Measurements from ENCODE around the gene FKBP2.
A peak's percentile ranks its signal among the peaks of the same experiment; 100 is the strongest.
"Not testable (repeated sequence)": the region's sequence is repeated elsewhere in the genome, so short reads cannot be mapped to it uniquely, and the experiment has no call there.

Gene FKBP2

DNA sequence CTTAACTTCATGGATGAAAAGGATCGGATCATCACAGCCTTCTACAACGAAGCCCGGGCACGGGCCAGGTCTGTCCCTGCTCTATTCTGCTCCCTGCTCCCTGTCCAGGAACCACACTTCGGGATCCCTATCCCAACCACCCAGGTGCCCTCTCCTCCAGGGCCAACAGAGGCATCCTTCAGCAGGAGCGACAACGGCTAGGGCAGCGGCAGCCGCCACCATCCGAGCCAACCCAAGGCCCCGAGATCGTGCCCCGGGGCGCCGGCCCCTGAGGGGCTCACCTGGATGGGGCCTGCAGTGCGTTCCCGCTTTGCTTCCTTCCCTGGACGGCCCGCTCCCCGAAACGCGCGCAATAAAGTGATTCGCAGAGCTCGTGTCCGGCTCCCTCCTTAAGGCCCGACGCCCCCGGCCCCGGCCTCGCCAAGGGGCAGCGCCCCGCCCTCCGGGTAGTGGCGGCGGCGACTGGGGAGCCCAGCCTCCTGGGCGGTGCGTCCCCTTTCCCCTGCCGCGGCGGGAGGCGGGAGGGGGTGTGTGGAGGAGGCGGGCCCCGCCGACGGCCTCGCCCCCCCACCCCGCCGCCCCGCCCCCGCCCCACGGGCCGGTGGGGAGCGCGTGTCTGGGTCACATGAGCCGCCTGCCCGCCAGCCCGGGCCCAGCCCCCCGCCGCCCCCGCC is 6.8 kb upstream of the FKBP2 start, which contains the start of gene VEGFB:
VEGFB (plus strand) TSS at position 672 of the 674 bp plus-strand sequence. CDS start 250 bp downstream, outside the sequence.
- DNase-seq = peak in 35 of 51 donors; percentile 19 to 82 (median 63)

DNA sequence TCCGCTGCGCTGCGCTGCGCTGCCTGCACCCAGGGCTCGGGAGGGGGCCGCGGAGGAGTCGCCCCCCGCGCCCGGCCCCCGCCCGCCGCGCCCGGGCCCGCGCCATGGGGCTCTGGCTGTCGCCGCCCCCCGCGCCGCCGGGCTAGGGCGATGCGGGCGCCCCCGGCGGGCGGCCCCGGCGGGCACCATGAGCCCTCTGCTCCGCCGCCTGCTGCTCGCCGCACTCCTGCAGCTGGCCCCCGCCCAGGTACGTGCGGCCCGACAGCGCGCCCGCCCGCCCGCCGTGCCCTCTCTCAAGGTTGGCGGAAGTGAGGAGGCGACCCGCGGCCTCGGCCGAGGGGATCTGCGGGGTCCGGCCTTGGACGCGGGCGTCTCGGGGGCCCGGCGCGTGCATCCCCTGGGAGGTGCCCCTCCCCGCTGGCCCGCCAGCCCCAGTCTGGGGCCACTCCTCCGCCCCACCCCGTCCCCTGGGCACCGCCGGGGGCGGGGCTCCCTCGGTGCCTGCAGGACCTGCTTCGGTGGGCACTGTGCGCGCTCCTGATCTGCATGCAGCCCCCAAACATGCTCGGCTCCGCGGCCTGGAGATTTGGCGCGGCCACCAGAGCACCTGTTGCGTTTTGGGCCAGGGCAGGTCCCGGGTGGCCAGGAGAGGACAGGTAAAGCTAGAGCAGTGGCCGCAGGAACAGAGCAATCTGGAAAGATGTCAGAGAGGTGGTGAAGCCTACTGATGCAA is 6.1 kb upstream of the FKBP2 start:
- peak in 11 of 51 donors; percentile 24 to 53 (median 33) for DNase-seq

DNA sequence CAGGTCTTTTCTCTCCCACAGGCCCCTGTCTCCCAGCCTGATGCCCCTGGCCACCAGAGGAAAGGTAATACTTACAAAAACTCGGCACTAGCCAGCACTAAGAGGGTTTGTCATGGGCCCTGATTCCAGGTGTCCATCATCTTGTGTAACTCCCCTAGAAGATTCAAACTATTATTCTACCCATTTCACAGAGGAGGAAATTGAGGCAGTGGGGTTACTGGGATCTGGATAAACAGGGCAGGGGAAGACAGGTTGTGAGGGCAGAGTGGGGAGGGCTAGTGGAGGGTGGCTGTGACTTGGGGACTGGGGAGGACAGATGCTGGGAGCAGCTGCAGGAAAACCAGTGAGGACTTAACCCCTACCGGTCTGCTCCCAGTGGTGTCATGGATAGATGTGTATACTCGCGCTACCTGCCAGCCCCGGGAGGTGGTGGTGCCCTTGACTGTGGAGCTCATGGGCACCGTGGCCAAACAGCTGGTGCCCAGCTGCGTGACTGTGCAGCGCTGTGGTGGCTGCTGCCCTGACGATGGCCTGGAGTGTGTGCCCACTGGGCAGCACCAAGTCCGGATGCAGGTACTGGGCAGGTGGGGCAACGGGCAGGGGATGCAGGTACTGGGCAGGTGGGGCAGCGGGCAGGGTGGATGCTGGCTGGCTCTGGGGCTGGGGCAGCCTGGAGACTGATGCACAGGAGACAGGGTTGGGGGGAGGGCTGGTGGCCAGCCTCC is 5.3 kb upstream of the FKBP2 start:
- DNase-seq = no peak

DNA sequence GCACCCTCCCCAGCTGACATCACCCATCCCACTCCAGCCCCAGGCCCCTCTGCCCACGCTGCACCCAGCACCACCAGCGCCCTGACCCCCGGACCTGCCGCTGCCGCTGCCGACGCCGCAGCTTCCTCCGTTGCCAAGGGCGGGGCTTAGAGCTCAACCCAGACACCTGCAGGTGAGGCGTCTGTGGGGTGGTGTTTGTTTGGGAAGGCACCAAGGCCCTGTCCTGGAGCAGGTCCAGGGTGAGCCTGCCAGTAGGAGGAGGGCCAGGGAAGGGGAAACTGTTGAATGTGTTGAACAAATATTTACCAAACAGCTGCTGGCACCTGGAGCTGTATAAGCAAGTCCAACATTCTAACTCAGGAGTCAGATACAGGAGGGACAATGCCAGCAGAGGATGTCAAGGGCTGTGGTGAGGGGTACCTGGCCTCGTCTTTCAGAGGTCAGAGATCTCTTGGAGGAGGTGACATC is 3.4 kb upstream of the FKBP2 start:
- no peak for DNase-seq

DNA sequence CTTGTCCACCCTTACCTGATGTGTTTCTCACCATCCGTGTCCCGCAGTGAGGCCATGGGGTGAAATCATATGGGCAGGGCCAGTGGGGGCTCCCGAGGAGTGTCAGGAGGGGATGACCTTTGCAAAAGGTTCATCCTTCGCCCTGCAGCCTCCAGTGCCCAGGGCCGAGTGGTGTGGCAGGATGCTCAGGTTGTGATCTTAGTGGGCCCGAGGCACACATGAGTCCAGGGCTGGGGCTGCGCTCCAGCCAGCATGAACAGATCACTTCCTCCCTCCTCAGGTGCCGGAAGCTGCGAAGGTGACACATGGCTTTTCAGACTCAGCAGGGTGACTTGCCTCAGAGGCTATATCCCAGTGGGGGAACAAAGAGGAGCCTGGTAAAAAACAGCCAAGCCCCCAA is 2.8 kb upstream of the FKBP2 start:
- DNase-seq = no peak

DNA sequence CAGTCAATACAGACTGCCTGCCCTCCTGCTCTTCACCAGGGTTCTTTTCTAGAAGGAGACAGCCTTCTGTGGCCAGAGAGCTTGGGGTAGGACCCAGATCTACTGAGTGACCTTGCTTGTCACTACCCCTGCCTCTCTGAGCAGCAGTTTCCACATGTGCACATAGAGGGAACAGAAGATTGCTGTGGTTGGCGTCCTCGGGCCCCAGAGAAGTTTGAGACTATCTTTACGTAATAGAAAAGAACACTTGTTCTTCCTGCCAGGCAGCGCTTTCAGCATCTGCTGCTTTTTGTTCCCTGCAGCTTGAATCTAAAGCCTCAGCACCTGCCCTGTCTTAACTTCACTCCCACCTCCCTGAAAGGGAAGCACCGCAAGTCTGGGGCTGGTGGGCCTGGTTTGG is 1.9 kb upstream of the FKBP2 start:
- no peak for DNase-seq

DNA sequence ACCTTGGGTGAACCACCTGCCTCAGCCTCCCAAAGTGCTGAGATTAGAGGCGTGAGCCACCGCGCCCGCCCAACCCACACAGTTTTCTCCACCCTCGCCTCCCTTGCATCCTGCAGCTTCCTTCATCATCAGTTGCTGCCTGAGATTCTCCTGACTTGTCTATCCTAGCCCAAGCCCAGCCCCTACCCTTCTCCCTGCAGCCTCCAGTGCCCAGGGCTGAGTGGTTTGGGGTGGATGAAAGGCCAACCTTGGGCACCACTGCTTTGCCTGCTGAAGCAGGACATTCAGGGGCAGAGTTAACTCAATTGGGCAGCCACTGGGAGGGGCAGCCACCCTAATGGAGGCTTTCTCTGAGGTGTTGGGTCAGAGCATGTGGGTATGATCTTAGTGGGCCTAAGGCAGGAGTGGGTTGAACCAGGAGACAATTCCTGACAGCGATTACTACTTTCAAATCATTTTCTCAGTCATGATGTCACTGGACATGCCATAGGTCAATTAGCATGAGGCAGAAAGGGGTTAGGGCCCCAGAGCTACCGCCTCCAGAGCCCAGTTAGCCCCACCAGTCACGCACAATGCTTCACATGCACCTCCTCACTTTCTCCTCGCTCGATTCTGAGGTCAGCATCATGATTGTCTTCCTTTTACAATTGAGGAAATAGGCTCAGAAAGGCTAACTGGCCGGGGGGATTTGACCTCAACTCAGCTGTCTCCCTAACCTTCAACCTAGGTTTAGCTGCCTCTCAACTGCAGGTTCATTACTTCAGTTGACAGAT is 1.0 kb upstream of the FKBP2 start:
- DNase-seq = peak in 6 of 51 donors; percentile 21 to 49 (median 32)

DNA sequence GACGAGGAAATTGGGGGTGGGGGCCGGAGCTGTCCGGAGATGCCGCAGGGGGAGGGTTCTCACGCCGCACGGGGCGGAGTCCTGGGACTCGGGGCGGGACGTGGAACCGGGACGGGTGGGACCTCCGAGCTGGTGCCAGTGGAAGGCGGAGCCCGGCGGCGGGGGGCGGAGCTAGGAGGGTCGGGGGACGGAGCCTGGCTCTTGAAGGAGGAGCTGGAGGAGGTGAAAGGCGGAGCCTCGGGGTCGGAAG is 271 bp downstream of the FKBP2 start:
- peak in 50 of 51 donors; percentile 93 to 100 (median 99) for DNase-seq

DNA sequence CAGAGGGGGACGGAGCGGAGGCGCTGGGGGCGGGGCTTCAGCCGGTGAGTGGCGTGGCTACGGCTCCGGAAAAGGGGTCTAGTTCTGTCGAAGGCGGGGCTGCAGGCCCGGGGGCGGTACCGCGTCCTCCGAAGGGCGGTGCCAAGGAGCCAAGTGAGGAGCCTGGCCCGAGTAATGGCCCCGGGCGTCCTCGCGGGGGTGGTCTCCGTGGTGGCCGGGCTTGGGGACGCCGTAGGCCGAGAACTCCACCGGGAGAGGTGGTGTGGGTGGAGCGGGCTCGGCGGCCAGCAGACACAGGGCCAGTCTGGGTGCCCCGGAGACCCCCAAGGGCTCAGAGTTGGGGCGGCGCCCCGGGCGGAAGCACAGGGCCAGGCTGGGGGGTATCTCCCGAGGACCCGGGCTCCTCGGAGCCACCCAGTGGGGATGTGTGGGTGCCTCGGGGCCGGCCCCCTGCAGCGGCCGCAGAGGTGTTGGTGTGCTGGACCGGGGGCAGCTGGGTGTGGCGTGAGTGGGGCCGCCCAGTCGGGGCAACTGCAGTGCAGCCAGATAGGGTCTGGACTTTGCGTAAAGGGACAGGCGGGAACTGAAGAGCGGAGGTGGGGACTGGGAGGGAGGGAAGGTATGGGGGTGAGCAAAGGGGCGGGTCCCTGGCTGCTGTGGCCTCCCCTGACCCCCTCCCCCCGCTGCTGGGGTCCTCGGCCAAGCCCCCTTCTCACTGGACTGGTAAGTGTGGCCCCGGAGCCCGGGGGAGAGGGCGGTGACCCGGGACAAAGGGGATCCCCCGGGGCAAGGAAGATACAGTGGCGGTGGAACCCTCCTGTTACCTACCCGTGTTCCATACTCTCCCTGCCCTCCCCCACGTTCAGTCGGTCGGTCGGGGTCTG is 838 bp downstream of the FKBP2 start:
- DNase-seq = peak in 3 of 51 donors; percentile 38 to 62 (median 47)

DNA sequence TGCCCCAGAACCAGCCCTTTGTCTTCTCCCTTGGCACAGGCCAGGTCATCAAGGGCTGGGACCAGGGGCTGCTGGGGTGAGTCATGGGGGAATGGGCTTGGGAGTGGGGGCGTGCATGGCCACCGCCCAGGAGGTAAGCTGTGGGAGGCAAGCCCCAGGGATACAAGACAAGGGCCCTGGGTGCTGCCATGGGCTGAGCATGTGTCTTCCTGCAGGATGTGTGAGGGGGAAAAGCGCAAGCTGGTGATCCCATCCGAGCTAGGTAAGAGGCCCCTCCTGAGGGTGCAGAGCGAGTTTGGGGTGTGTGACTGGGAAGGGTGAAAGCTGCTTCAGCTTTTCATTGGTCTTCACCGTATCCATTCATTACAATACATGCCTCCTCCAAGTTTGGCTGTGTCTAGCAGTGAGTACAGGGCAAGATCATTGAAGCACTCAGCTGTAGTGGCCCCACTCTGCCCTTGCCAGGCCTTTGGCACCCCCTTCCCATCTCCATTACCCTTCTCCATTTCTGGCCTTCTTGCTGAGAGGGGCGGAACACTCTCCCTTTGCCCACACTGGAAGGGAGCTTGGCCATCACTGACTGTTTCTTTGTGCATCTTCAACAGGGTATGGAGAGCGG is 2.5 kb downstream of the FKBP2 start:
- DNase-seq = no peak

DNA sequence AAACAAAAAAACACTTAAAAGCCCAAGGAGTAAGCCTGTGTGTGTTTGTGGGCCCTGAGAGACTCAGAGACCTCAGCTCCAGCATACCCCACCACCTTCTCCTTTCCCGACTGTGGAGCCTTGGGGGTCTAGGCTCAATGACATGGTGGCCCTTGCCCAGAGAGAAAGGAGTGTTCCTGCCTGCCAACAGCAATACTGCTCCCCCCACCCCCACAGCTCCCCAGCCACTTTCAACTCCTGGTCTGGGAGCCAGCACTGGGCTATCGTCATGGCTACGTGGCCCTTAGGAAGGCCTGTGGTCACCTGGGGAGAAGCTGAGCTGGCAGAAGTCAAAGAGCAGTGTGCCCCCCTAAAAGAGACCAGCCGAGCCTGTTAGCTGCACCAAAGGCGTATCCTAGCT is 3.2 kb downstream of the FKBP2 start:
- no peak for DNase-seq

DNA sequence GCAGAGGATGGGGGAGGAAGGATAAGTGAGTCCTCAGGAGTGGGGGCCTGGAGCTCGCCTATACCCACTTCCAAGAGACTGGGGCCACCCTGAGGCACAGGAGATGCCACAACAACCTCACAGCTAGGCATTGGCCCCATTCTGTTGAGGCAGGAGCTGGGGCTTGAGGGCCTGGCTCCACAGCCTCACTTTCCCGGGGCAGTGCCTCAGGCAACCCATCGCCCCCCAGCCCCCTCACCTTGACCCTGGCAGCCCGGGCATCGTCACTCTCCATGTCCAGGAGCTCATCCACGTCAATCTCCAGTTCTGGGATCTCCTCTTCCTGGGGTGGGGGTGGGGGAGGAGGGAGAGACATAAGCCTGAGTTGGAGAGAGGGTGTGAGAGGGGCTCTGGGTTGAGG is 4.1 kb downstream of the FKBP2 start:
- no peak for DNase-seq

DNA sequence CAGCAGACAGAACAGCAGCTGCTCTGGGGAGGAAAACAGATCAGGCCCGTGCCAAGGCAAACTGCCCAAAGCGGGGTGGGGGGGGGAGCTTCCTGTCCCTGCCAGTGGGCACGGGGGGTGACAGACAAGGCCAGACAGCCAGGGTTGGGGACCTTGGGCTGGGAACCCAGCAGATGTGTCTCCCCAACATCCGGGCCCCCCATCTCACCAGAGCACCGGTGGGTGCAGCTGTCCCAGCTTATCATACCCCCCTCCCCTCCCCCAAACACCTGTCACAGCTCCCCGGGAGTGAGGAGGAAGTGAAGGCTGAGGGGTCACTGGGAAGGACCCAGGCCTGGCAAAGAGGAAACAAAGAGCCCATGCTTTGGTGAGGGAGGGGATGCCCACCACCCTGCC is 4.5 kb downstream of the FKBP2 start:
- DNase-seq = peak in 26 of 51 donors; percentile 18 to 51 (median 36)

DNA sequence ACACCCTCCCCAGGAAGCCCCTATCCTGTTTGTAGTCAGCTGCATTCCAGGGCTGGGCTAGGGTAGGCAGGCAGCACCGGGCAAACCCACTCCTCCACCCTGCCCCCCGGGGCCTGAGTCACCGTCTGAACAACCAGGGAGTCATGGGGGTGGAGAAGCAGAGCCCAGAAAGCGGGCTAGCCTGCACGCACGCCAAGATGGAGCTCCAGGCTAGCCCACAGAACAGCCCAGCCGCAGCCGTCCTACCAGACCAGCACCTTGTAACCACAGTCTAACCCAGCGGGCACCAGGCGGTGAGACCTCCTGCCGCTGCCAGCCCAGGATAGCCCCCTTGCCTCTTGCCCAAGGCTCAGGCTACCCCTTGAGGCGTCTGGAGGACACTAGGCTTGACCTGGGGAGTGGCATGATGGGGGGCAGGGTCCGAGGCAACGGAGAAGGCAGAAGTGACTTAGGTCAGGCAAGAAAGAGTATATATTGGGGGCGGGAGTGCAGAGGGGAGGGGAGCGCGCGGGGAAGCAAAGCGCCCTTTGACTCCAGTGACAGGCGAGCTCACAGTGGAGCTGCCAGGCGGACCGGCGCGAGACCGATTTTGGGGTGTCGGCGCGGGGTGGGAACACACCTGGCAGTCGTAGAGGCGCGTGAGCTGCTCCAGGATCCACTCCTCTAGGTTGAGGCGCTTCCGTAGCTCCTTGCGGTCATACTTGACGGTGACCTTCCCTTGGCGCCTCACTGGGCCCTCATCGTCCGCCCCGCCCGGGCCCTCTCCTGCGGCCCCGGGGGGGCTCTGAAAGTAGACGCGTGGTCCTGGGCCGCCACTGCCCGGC is 5.1 kb downstream of the FKBP2 start:
- DNase-seq = peak in 23 of 51 donors; percentile 17 to 84 (median 36)

DNA sequence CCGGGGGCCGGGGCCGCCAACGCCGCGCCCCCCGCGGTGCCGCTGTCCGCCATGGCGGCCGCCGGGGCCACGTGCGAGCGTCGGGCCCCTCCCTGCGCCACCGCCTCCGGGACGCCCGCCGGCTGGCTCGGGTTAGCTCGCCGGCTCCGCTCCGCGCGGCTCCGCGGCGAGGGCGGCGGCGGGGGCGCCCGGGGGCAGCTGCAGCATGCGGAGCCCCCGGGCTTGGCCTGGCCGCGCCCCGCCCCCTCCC is 5.7 kb downstream of the FKBP2 start:
- not testable (repeated sequence) for DNase-seq

DNA sequence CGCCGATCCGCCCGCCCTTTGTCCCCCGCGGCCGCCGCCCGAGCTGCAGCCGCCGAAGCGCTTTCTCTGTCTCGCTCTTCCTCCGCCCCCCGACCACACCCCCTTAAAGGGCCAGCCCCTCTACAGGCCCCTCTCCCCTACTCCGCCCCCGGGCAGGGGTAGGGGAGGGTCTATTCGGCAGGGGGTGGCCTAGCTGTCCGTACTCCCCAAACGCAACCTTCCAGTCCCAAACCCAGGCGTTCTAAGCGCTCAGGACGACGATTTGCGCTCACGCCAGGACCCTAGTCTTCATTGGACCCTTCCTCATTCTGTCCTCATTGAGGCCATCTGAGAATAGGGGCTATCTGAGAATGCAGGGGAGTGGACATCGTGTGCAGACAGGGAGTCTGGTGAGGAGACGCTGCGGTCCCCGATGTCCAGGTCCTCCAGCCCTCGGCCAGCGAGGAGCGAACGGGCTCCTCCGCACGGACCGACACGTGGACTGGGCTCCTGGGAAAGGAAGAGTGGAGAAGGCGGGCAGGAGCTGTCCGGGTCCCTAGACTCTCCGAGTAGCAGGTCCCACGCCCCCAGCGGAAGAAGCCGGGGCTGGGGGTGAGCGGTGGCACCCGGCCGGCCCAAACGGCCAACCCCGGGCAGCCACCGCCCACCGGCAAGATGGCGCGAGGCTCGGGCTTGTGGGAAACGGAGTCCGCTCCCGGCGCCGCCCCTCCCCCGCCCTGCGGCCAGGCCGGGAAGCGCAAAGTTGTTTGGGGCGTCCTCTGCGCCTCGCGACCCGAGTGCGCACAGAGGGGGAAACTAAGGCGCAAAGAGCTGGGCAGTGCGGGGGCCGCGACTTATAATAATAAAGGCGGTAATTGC is 6.2 kb downstream of the FKBP2 start, which contains the start of gene PPP1R14B:
PPP1R14B (minus strand) TSS at position 73 of the 858 bp plus-strand sequence. CDS start 270 bp downstream, outside the sequence.
- DNase-seq = peak in 49 of 51 donors; percentile 40 to 91 (median 77)

DNA sequence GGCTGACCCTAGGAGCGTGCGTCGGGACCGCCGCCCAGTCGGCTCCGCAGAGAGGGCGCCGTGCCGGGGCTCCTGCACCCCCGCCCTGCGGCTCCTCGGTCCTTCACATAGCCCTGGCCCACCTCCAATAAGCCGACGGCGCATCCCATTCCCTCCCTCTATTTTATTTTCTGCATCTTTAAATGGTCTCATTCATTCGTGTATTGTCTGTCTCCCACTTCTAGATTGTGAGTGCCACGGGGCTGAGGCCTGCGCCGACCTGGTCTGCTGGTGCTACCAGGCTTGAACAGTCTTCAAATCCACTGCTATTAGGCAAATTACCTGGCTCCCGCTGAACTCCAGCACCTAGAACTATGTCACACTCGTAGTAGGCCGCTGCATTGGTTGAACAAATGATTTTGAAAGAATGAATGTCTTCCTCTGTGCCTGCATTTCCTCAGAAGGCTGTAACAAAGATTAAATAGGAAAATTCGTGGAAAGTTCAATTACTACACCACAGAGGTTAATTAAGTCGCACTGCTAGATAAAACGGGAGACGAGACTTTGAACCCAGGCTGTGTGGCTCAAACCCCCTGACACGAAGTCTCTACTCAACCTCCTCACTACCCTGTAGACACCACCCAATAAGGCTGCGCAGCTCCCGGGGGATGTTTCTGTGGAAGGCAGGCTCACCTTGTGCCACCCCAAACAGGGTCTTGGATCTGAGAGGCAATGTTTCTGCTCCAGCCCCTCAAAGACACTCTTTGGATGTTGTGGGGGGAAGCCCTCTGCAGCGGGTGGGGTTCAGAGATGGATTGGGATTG is 7.0 kb downstream of the FKBP2 start:
- no peak for DNase-seq

Data from hypothalamus (tissue), 51 donors.